8988T (cell line): ENCODE measurements around the gene SCP2.

Experiments used
- DNase-seq: peaks from one replicate; pipeline ENCODE4 v3.0.0; 2011

Gene SCP2

GRCh38 chr1:53085405-53085804 lies 158.3 kb downstream of the SCP2 start:
- DNase-seq: no peak

DNA sequence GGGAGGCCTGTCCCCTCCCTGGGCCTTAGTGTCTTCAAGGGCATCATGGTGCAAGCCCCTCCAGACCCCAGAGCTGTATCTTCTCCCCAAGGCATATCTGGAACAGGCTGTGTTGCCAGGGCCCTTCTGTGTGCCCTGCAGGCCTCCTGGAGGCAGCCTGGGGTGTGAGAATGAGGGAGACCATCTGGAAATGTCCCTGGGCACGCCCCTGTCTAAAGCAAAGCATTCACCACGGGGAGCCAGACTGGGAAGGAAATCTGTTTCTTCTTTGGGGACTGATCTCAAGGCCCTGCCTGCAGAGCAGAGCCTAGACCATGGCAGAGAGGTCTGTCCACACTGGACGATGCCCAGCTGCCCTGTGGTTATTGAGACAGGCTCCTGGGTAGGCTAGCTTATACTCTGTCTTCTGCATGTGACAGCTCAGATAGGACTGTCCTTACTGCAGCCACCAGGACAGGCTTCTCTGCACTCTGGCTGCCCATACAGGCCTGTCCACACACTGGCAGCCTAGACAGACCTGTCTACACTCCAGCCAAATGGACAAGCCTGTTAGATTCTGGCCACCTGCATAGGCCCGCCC lies 159.5 kb downstream of the SCP2 start:
- DNase-seq: no peak

DNA sequence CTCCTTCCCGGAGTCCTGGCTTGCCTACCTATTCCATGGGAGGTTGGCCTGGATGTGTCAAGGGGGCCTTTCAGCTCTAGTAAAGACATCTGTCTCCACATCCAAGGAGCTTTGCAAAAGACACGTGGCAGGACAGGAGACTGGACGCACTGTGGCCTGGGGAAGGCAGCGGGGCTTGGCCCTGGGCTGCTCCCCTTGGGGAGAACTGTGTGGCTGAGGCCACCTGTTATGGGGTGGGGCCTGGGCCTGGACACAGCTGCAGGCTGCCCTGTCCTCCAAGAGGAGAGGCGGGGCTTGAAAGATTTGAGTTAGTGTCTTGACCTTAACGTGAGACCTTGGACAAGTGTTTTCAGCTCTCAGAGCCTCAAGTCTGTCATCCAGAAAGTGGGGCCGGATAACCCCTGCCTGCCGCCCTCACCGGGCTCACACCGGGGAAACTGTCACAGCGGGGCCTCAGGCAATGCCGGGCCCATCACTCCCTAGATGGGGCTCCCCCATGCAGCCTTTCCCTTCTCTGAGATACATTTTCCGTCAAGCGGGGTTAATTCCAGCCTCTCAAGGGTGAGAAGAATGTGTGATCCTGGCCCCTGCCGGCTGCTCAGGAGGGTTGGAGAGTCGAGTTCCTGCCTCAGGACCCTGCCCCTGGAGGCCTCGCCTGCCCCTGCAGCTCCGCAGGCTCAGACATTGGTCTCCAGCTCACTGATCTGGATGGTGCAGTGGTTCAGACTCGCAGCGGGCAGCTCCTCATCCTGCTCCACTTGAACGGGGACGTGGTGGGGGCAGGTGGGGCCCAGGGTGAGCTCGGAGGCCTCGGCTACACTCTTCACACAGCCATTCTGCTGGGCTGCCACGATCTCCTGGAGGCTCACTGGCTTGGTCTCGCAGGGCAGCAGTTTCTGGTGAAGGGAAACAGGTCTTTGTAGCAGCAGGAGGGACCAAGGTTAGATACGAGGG lies 160.5 kb downstream of the SCP2 start:
- no peak for DNase-seq

DNA sequence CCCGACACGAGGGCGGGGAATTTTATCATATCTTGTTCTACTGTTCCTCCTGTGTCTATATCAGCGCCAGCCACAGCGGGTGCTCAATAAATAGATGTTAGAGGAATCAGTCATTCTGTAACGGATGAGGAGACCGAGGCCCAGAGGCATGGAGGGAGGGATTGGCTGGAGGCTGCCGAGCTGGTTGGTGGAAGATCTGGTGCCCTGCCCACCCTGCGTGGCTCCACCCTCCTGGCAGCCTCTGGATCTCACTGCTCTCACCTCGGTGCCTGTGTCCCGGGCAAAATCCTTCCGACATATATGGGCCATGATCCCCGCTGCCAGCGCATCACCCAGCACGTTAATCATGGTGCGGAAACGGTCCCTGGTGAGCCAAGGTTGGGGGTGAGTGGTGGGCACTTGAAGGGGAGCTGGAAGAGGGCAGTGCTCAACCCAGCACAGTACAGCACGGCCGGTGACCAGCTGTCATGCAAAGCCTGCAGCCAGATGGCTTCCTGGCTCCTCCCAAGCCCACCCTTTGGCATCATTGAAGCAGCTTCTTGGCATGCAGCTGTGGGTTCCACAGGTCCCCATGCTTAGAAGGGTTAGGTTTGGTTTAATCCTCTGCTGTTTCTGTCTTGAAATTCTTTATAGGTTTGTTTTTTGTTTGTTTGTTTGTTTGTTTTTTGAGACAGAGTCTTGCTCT lies 161.7 kb downstream of the SCP2 start:
- no peak for DNase-seq

DNA sequence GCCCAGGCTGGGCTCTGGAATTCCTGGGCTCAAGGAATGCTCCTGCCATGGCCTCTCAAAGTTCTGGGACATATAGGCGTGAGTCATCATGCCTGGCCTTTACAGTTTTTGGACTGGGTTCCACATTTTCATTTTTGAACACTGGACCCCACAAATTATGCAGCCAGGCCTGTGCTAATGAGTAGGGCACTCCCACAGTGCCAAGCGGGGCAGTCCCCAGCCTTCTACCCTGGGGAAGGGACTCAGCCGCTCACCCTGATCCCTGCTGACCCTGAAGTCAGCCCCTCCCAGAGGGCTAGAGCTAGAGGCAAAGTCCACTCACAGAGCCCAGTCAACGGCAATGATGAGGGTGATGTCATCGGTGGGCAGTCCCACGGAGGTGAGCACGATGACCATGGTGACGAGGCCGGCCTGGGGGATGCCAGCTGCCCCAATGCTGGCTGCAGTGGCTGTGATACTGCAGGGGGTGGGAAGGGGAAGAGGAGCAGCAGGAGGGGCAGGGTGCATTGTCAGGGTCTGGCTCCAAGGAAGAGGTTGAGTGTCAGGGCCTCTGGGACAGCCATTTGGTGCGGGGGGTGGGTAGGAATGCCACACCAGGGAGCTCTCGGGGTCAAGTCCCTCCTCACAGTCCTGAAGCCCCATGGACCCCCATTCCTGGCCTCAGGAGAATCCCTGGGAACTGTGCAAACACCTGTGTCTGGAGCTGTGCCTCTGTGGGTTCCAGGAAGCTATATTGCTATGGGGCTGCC lies 162.6 kb downstream of the SCP2 start:
- DNase-seq: no peak

DNA sequence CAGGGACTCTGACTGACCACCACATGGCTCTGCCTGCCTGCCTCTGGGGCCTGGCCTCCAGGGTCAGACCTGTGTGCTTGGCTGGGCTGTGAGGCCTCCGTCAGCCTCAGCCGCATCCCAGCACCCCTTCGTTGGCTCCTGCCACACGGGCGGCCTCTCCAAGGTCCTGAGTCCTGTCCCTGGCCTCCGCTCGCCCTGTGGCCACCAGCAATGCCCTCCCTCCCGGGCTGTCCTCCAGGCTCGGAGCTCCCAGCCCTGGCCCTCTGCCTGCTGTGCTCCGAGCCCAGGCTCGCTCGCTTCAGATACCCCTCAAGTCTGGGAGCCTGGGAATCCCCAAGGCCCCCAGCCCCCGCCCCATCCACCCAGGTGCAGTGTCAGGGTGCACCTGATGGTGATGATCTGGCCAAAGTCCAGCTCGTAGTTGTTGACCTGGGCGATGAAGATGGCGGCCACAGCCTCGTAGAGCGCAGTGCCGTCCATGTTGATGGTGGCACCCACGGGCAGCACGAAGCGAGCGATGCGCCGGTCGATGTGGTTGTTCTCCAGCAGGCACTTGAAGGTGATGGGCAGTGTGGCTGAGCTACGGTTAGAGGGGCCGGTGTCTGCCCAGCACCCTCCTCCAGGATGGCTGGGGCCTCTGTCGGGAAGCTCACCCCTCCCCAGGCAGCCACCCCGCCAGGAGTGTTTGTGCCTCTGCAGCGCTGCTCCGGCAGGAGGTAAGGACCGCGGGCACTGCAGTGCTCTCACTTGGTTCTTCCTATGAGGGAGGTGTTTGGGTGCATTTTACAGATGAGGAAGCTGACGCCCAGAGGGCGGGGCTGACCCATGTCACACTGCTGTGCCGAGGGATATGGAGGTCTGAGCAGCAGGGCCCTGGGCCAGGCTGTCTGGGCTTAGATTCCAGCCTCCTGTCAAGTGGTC lies 163.4 kb downstream of the SCP2 start:
- no peak for DNase-seq

DNA sequence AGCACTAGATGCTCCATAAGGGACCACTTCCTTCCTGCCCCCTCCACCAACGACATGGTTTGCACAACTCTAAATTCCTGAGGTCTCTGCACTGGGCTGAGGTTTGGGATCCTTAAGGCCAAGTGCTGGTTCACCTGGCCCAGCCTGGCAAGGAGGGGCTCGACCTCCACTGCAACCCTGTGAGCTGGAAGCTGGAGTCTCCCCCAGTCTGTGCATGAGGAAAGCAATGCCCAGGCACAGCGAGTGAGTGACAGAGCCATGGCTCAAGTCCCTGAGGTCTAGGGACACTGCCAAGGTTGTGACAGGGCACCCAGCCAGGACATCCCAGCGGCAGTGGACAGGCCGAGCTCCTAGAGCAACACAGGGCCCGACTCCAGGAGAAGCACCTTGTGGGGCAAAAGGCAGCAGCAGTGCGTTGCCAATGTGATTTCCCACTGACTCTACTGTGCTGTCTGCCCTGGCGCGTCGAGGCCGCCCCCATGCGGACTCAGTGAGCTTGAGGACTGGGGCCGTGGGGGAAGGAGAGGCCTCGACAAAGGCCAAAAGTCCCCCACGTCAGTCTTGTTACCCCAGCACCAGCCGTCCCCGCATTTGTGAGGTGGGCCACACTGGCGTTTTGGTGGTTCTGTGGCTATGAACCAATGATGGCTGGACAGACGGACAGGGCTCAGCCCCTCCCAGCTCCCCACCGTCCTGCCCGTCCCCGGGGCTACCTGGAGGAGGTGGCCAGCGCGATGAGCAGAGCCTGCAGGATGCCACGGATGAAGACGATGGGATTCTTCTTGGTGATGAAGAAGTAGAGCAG lies 165.0 kb downstream of the SCP2 start:
- no peak for DNase-seq

GRCh38 chr1:53092659-53093450 lies 165.8 kb downstream of the SCP2 start:
- no peak for DNase-seq

DNA sequence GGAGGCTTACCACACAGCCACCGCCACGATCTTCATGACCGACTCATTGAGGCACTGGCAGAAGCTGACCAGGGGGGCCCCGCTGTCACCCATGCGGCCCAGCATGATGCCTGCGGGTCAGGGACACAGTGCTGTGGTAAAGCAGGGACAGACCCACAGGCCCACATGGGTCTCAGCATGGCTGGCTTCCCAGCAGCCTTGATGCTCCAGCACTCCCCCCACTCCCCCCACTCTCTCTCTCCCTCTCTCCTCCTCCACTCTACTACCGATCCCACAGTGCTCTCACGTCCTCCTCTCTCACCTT lies 166.3 kb downstream of the SCP2 start:
- no peak for DNase-seq

- no peak for DNase-seq
Observed at GRCh38 chr1:53093778-53094532, 166.9 kb downstream of the SCP2 start.

GRCh38 chr1:53094533-53094919 lies 167.4 kb downstream of the SCP2 start:
- no peak for DNase-seq
